Panc1 (cell line): ENCODE data around the gene STK26. TPM values are rescaled to one million over a fixed set of nuclear protein-coding genes. Genes with fewer than 3 reads are reported as not detected.

Experiments used
- ATAC-seq: fragments of 200-7000 bp; cut with Tn5 transposase; 2 replicates; pipeline ENCODE4 v1.9.1; 2020; ENCODE audit warnings: mild to moderate bottlenecking, moderate library complexity
- BruUV-seq: library from RNA; stranded (reverse); fragments of 400-500 nt; replicated peaks from 2 replicates; lab custom pipeline; 2021; lab: Mats Ljungman, UMichigan
- CTCF ChIA-PET: fragments of 300-600 bp; sonication (Branson Sonifier 250); formaldehyde crosslinking; loops from one replicate; lab custom pipeline; 2022; ENCODE audit warnings: antibody characterized with exemption; lab: Charles Lee
- POLR2A ChIA-PET: fragments of 300-600 bp; sonication (Branson Sonifier 250); formaldehyde crosslinking; loops from one replicate; lab custom pipeline; 2022; ENCODE audit warnings: antibody characterized with exemption; lab: Charles Lee
- DNase-seq: peaks from one replicate; pipeline ENCODE4 v3.0.0-alpha.2; 2010; ENCODE audit warnings: low read depth, low spot score
- H3K27ac ChIP-seq: 2 replicates; pipeline ENCODE4 v1.5.1; 2011; ENCODE audit warnings: mild to moderate bottlenecking, low read length, inconsistent platforms
- H3K27me3 ChIP-seq: fragments of 200-500 bp; sonication (Bioruptor generic); 2 replicates; pipeline ENCODE4 v1.6.0; 2014; ENCODE audit warnings: low read length, inconsistent platforms; ENCODE audit not compliant: control insufficient read depth, insufficient read depth
- H3K36me3 ChIP-seq: fragments of 200-500 bp; sonication (Bioruptor generic); 2 replicates; pipeline ENCODE4 v1.5.1; 2014; ENCODE audit warnings: inconsistent platforms, mild to moderate bottlenecking, low read length, moderate library complexity; ENCODE audit not compliant: control insufficient read depth, insufficient read depth
- H3K4me1 ChIP-seq: 2 replicates; pipeline ENCODE4 v1.5.1; 2011; ENCODE audit warnings: inconsistent platforms, mild to moderate bottlenecking, low read length, moderate library complexity; ENCODE audit not compliant: control insufficient read depth, insufficient read depth
- H3K4me3 ChIP-seq, 2 experiments: 2 replicates each; pipeline ENCODE4 v1.5.1; 2011 to 2012; ENCODE audit warnings: low read depth in 2 of 2, low read length in 2 of 2, mild to moderate bottlenecking in 2 of 2, inconsistent platforms in 1 of 2, moderate library complexity in 1 of 2
- H3K9me3 ChIP-seq: fragments of 200-500 bp; sonication (Bioruptor generic); 2 replicates; pipeline ENCODE4 v1.5.1; 2014; ENCODE audit warnings: low read depth, mild to moderate bottlenecking, inconsistent platforms, low read length, moderate library complexity; ENCODE audit not compliant: control insufficient read depth, insufficient read depth
- CTCF ChIP-seq: fragments of 450-650 bp; IDR thresholded peaks from 2 replicates; pipeline ENCODE4 v1.5.1; 2017; ENCODE audit warnings: mild to moderate bottlenecking
- POLR2AphosphoS5 ChIP-seq: IDR thresholded peaks from 2 replicates; pipeline ENCODE4 v1.6.1; 2012; ENCODE audit warnings: mild to moderate bottlenecking, low read depth, low read length, moderate library complexity
- REST ChIP-seq, 2 experiments: IDR thresholded peaks; 2 replicates each; pipeline ENCODE4 v1.6.1; 2011 to 2012; ENCODE audit warnings: low read depth in 2 of 2, control low read depth in 1 of 2, low read length in 1 of 2, mild to moderate bottlenecking in 1 of 2, moderate library complexity in 1 of 2; ENCODE audit not compliant: insufficient read depth in 1 of 2
- SIN3A ChIP-seq: IDR thresholded peaks from 2 replicates; pipeline ENCODE4 v1.6.1; 2012; ENCODE audit warnings: low read depth, mild to moderate bottlenecking, low read length, moderate library complexity, borderline replicate concordance; ENCODE audit not compliant: insufficient read depth
- TCF7L2 ChIP-seq: IDR thresholded peaks from 2 replicates; pipeline ENCODE4 v1.6.1; 2011; ENCODE audit warnings: mild to moderate bottlenecking, low read depth, low read length, inconsistent platforms
- in situ Hi-C: cut with HindIII; loops from 2 replicates; pipeline ENCODE4 v1.10.0; 2016; ENCODE audit warnings: low sequenced_read_pairs, low pct_unique_long_range_greater_than_20kb
- intact Hi-C: fragments of 100-400 bp; cut with micrococcal nuclease; formaldehyde crosslinking; loops from one replicate; pipeline ENCODE4 v1.10.0; 2022; ENCODE audit not compliant: unreplicated experiment
- total RNA-seq: library from RNA; stranded (reverse); gene quantifications from one replicate; pipeline ENCODE4 v1.2.1, GENCODE V29; 2021; ENCODE audit not compliant: unreplicated experiment

Gene STK26
- total RNA-seq, 1 experiment from 2014 or later: 44.2 TPM

- intact Hi-C loops (loop anchor here (10.0 kb wide), 1 partner anchor 534 kb away; no protein-coding TSS in a partner anchor), in situ Hi-C loops (no loop called here)
- no peaks in the 10 kb centered on the region for H3K4me1 ChIP-seq
- TF ChIP-seq TCF7L2 (no peak), SIN3A (no peak), CTCF (no peak), REST (IDR thresholded peaks at IDR 0.05; ENCODE audit: insufficient read depth in 1 of 2, low read depth in 2 of 2, low read length in 1 of 2) (no peak), POLR2AphosphoS5 (no peak)
- BruUV-seq: no TSS peak
- no peaks in the 10 kb centered on the region for H3K9me3 ChIP-seq
- no peak for DNase-seq
- peaks cover 3% of the 10 kb centered on the region; the same call in 1 of the 2 replicates for H3K27me3 ChIP-seq
- CTCF ChIA-PET: no interaction called here
- H3K4me3 ChIP-seq: no peak overlapping the region
- POLR2A ChIA-PET: no interaction called here
- ATAC-seq: no peak
- H3K36me3 ChIP-seq: no peaks in the 10 kb centered on the region
- H3K27ac ChIP-seq: no peak overlapping the region
Measured at GRCh38 chrX:132090403-132091159, 67.5 kb downstream of the STK26 start.

GRCh38 chrX:132092439-132093065 is 69.5 kb downstream of the STK26 start:
- no peak for TF ChIP-seq REST (IDR thresholded peaks at IDR 0.05; ENCODE audit: insufficient read depth in 1 of 2, low read depth in 2 of 2, low read length in 1 of 2)
- TF ChIP-seq CTCF: peak; percentile 87
- no peak for TF ChIP-seq SIN3A
- Histone ChIP-seq H3K4me1 (no peaks in the 10 kb centered on the region), H3K27ac (no peak overlapping the region), H3K27me3 (peaks cover 6% of the 10 kb centered on the region; the same call in 1 of the 2 replicates), H3K4me3 (no peak overlapping the region), H3K36me3 (no peaks in the 10 kb centered on the region), H3K9me3 (no peaks in the 10 kb centered on the region)
- ATAC-seq: peak; percentile 89
- intact Hi-C loops: loop anchor here (1.0 to 10.0 kb wide), 2 partner anchors 127 to 532 kb away; partner anchors contain the start of gene RAP2C
- in situ Hi-C loops: no loop called here
- POLR2A ChIA-PET: no interaction called here
- CTCF ChIA-PET: interaction anchor here (0.5 to 1.3 kb wide), 5 partner anchors 99 to 539 kb away, joined by 3 to 19 read pairs (median 4); partner anchors contain the start of gene RAP2C
- peak; percentile 28 for DNase-seq
- BruUV-seq: no TSS peak
